Measurements from ENCODE around the gene PSTPIP1.

The PSTPIP1 gene

DNA sequence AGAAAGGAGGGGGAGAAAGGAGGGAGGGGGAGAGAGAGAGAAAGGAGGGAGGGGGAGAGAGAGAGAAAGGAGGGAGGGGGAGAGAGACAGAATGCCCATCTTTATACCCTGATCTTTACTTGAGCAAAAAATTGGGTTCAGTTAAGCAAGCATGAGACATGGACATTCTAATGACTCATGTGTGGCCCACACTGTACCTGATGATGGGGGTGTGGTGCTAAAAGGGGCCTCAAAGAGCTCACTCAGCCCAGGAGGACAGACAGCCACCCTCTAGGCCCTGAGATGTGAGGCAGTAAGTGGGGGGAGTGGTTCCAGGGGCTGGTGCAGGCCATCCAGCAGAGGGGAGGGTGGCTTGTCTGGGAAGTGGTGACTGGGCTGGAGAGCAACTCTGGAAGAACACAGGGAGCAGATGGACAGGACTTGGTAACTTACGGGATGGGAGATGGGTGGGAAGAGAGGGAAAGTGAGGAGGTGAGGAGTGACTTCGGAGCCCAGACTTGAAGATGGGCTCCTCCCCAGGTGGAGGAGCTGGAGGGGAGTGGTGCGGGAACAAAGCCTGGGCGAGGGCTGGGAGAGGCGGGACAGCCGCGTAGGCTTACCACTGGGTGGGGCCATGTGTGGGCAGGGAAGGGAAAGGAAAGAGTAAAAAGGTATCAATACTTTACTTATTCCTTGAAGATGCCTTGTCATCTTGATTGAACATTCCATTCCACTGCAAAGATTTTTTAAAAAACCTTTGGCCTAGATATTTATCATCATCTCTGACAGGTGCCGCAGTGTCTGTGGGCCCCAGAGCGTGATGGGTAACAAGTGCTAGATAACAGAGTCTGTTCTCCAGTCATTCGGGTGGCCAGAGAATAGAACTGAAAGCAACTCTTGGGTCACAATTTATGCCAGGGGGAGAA, 43.6 kb downstream of the PSTPIP1 start:
- TF ChIP-seq CTCF (IDR thresholded peaks at IDR 0.05; ENCODE audit: low read depth, low read length), result no peak

DNA sequence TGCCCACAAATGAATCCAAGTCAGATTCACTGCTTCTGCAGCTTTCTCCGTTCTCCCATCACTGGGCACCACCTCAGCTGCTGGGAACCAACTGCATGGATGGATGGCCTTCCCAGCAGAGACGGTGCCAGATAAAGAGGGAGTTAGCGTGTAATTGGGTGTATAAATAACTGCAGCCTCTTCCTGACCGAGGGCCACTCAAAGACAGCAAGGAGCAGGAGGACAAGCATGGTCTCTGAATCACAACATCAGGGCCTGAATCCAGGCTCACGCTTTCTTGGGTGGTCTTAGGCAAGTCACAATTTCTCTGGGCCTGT, 44.2 kb downstream of the PSTPIP1 start:
- no peak overlapping the region for H3K4me3 ChIP-seq (ENCODE audit: low read depth, low read length)
- TF ChIP-seq CTCF (IDR thresholded peaks at IDR 0.05; ENCODE audit: low read depth, low read length), result no peak

More for the DNA sequence above, 43.6 kb downstream of the PSTPIP1 start:
- no peak overlapping the region for H3K4me3 ChIP-seq (ENCODE audit: low read depth, low read length)

DNA sequence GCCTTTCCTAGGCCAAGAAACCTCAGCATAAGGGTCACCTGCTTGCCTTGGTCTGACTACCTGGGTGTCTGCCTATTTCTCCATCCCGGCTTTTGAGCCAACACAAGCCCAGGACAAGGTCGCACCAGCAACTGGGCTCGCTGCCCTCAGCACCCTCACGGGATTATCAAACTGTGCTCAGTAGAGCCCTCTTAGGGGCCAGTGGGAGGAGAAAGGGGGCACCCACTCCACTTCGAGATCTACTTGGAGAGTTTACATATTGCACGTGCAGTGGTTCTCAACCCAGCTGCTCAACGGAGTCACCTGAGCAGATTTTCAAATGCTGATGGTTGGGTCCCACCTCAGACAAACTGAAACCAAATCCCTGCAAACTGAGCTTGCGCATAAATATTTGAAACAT, 44.9 kb downstream of the PSTPIP1 start:
- H3K4me3 ChIP-seq (ENCODE audit: low read depth, low read length), result no peak overlapping the region
- no peak for TF ChIP-seq CTCF (IDR thresholded peaks at IDR 0.05; ENCODE audit: low read depth, low read length)

DNA sequence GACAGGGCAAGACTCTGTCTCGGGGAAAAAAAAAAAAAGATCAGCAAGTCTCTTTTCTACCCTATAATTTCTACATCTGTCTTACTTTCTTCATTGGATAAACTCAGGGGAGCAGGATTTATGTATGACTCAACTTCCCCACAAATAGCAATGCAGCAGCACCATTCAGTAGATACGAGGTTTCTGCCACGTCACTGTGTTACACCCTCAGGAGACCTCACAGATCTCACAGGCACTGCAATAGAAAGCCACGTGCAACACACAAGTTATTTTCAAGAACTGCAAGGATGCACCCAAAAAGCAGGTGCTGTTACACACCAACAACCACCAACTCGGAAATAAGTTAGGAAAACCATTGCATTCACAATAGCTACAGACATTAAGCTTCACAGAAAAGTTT, 45.7 kb downstream of the PSTPIP1 start:
- no peak for TF ChIP-seq CTCF (IDR thresholded peaks at IDR 0.05; ENCODE audit: low read depth, low read length)
- no peak overlapping the region for H3K4me3 ChIP-seq (ENCODE audit: low read depth, low read length)

DNA sequence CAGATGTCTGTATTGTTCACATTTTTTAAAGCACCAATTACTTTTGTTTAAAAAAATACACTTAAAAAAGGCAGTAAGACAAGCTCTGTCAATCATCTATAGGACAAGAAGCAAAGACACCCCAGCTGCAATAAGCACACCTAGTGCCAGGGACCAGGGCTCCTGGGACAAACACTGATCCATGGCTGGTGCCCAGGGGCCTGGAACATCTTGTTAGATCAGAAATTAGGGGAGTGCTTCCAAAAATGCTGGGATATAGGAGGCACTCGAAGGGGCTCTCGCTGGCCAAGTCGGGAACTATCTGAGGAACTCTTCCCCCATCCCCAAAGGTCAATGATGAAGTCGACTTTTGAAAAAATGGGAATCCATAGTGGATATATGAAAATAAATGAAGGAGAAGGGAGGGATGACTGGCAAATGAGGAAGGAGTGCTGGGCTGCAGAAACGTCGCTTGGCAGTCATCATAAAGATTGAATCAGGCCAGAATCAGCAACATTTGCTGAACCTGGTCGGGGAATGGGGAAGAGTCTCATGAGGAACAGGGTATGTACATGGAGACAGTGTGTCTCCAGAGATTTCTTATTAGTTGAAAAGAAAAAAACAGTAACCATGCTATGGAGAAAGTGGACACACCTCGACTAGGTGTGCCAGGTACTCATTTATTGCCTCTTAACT, 47.5 kb downstream of the PSTPIP1 start:
- TF ChIP-seq CTCF (IDR thresholded peaks at IDR 0.05; ENCODE audit: low read depth, low read length), result no peak
- H3K4me3 ChIP-seq (ENCODE audit: low read depth, low read length), result no peak overlapping the region

- no peak overlapping the region for H3K4me3 ChIP-seq (ENCODE audit: low read depth, low read length)
Measured at GRCh38 chr15:77042955-77043920, 48.3 kb downstream of the PSTPIP1 start.

More at GRCh38 chr15:77042955-77043920, 48.3 kb downstream of the PSTPIP1 start:
- no peak for TF ChIP-seq CTCF (IDR thresholded peaks at IDR 0.05; ENCODE audit: low read depth, low read length)
